H9 (cell line): ENCODE measurements around the gene RINL. TPM values are rescaled to one million over a fixed set of nuclear protein-coding genes. Genes with fewer than 3 reads are reported as not detected.

ENCODE experiments used
- DNase-seq: peaks from one replicate; pipeline ENCODE4 v3.0.0-alpha.2; 2017
- H2AFZ ChIP-seq: one replicate; pipeline ENCODE4 v1.6.1; 2013; ENCODE audit warnings: mild to moderate bottlenecking, low read length, control low read depth, moderate library complexity
- H2AK5ac ChIP-seq: 2 replicates; pipeline ENCODE4 v1.6.1; 2013; ENCODE audit warnings: low read length, control low read depth, mixed read lengths; ENCODE audit not compliant: insufficient read length
- H2BK120ac ChIP-seq: one replicate; pipeline ENCODE4 v1.6.1; 2013; ENCODE audit warnings: low read depth, mild to moderate bottlenecking, low read length, control low read depth, inconsistent platforms; ENCODE audit not compliant: poor library complexity, severe bottlenecking
- H2BK12ac ChIP-seq: 2 replicates; pipeline ENCODE4 v1.6.1; 2013; ENCODE audit warnings: low read length, control low read depth, mixed read lengths, low read depth; ENCODE audit not compliant: insufficient read length
- H2BK15ac ChIP-seq: 2 replicates; pipeline ENCODE4 v1.6.1; 2013; ENCODE audit warnings: low read depth, low read length, control low read depth
- H2BK20ac ChIP-seq: one replicate; pipeline ENCODE4 v1.6.1; 2013; ENCODE audit warnings: low read depth, mild to moderate bottlenecking, low read length, control low read depth, inconsistent platforms; ENCODE audit not compliant: poor library complexity, severe bottlenecking
- H2BK5ac ChIP-seq: 2 replicates; pipeline ENCODE4 v1.6.1; 2013; ENCODE audit warnings: low read length, control low read depth, mixed read lengths; ENCODE audit not compliant: insufficient read length
- H3K14ac ChIP-seq: 2 replicates; pipeline ENCODE4 v1.6.1; 2013; ENCODE audit warnings: low read length, control low read depth; ENCODE audit not compliant: insufficient read depth
- H3K18ac ChIP-seq: 2 replicates; pipeline ENCODE4 v1.6.1; 2013; ENCODE audit warnings: low read depth, mild to moderate bottlenecking, mixed read lengths, low read length, control low read depth; ENCODE audit not compliant: insufficient read length
- H3K23ac ChIP-seq: 2 replicates; pipeline ENCODE4 v1.6.1; 2013; ENCODE audit warnings: low read length, control low read depth, mixed read lengths, low read depth; ENCODE audit not compliant: insufficient read length
- H3K23me2 ChIP-seq: 2 replicates; pipeline ENCODE4 v1.6.1; 2013; ENCODE audit warnings: low read depth, mild to moderate bottlenecking, mixed read lengths, low read length, control low read depth; ENCODE audit not compliant: insufficient read length, poor library complexity, severe bottlenecking
- H3K27ac ChIP-seq: 2 replicates; pipeline ENCODE4 v1.5.1; 2013; ENCODE audit warnings: low read length, control low read depth, mixed read lengths, low read depth; ENCODE audit not compliant: insufficient read length
- H3K27me3 ChIP-seq: 2 replicates; pipeline ENCODE4 v1.6.1; 2013; ENCODE audit warnings: low read length, control low read depth, inconsistent platforms; ENCODE audit not compliant: insufficient read depth
- H3K4ac ChIP-seq: 2 replicates; pipeline ENCODE4 v1.6.1; 2013; ENCODE audit warnings: low read depth, mild to moderate bottlenecking, control low read depth, inconsistent platforms, low read length, moderate library complexity
- H3K4me1 ChIP-seq: 2 replicates; pipeline ENCODE4 v1.6.1; 2013; ENCODE audit warnings: low read length, control low read depth, inconsistent platforms; ENCODE audit not compliant: insufficient read depth
- H3K4me2 ChIP-seq: 2 replicates; pipeline ENCODE4 v1.6.1; 2013; ENCODE audit warnings: low read length, control low read depth, mixed read lengths; ENCODE audit not compliant: insufficient read length, insufficient read depth
- H3K56ac ChIP-seq: 2 replicates; pipeline ENCODE4 v1.6.1; 2013; ENCODE audit warnings: low read depth, mild to moderate bottlenecking, mixed read lengths, low read length, control low read depth; ENCODE audit not compliant: insufficient read length
- H3K79me1 ChIP-seq: 2 replicates; pipeline ENCODE4 v1.6.1; 2013; ENCODE audit warnings: low read depth, mild to moderate bottlenecking, moderate library complexity, low read length, control low read depth, inconsistent platforms; ENCODE audit not compliant: insufficient read depth, poor library complexity, severe bottlenecking
- H3K79me2 ChIP-seq: 2 replicates; pipeline ENCODE4 v1.6.1; 2013; ENCODE audit warnings: low read length, control low read depth, inconsistent platforms; ENCODE audit not compliant: insufficient read depth
- H3K9ac ChIP-seq: 2 replicates; pipeline ENCODE4 v1.6.1; 2013; ENCODE audit warnings: low read length, control low read depth, mixed read lengths; ENCODE audit not compliant: insufficient read length; ENCODE audit errors: extremely low read depth
- H3K9me3 ChIP-seq: one replicate; pipeline ENCODE4 v1.6.1; 2013; ENCODE audit warnings: low read depth, low read length, inconsistent platforms; ENCODE audit not compliant: control insufficient read depth
- H3T11ph ChIP-seq: one replicate; pipeline ENCODE4 v1.6.1; 2013; ENCODE audit warnings: mild to moderate bottlenecking, low read length, control low read depth, inconsistent platforms
- H4K20me1 ChIP-seq: one replicate; pipeline ENCODE4 v1.6.1; 2013; ENCODE audit not compliant: control insufficient read depth, insufficient read length, insufficient read depth
- H4K5ac ChIP-seq: 2 replicates; pipeline ENCODE4 v1.6.1; 2013; ENCODE audit warnings: low read depth, mild to moderate bottlenecking, mixed read lengths, low read length, control low read depth; ENCODE audit not compliant: insufficient read length
- H4K8ac ChIP-seq: replicated peaks from 2 replicates; pipeline ENCODE4 v1.6.1; 2013; ENCODE audit warnings: low read length, control low read depth, mixed read lengths, low read depth; ENCODE audit not compliant: insufficient read length
- H4K91ac ChIP-seq: 2 replicates; pipeline ENCODE4 v1.6.1; 2013; ENCODE audit warnings: low read depth, mild to moderate bottlenecking, moderate library complexity, mixed read lengths, low read length, control low read depth; ENCODE audit not compliant: insufficient read length
- H3K27ac Mint-ChIP-seq, 3 experiments: 2 replicates in 2 of 3; 3 replicates in 1 of 3; pipeline ENCODE4 v1.8.0; 2020 to 2021; ENCODE audit warnings: mixed read lengths in 3 of 3, mild to moderate bottlenecking in 1 of 3, moderate library complexity in 1 of 3
- H3K27me3 Mint-ChIP-seq: 2 replicates; pipeline ENCODE4 v1.8.0; 2021; ENCODE audit warnings: low read depth, mild to moderate bottlenecking, moderate library complexity, mixed read lengths
- H3K36me3 Mint-ChIP-seq, 3 experiments: 2 replicates in 2 of 3; 3 replicates in 1 of 3; pipeline ENCODE4 v1.8.0; 2020 to 2021; ENCODE audit warnings: low read depth in 3 of 3, mixed read lengths in 3 of 3; ENCODE audit not compliant: insufficient read depth in 1 of 3
- H3K4me1 Mint-ChIP-seq, 2 experiments: 2 replicates each; pipeline ENCODE4 v1.8.0; 2020; ENCODE audit warnings: mixed read lengths in 2 of 2
- H3K4me3 Mint-ChIP-seq, 2 experiments: 2 replicates in 1 of 2; 3 replicates in 1 of 2; pipeline ENCODE4 v1.8.0; 2020 to 2021; ENCODE audit warnings: mild to moderate bottlenecking in 2 of 2, mixed read lengths in 2 of 2, moderate library complexity in 1 of 2
- H3K9me3 Mint-ChIP-seq, 2 experiments: 2 replicates in 1 of 2; 3 replicates in 1 of 2; pipeline ENCODE4 v1.8.0; 2020; ENCODE audit warnings: mild to moderate bottlenecking in 2 of 2, mixed read lengths in 2 of 2, moderate library complexity in 1 of 2
- CTCF ChIP-seq: fragments of 200-600 bp; sonication (generic); conservative IDR thresholded peaks from 3 replicates; pipeline ENCODE4 v1.8.0; 2021; ENCODE audit warnings: antibody characterized with exemption, mild to moderate bottlenecking
- WGBS: extraction: QIAGEN DNeasy Blood & Tissue Kit; methylation state at CpG from one replicate; pipeline ENCODE4 v1.1.7; 2013; ENCODE audit warnings: missing lambda C conversion rate, low lambda C conversion rate, mixed read lengths; ENCODE audit not compliant: insufficient read length; ENCODE audit errors: extremely low coverage; 5-methylcytosine and 5-hydroxymethylcytosine counted together
- total RNA-seq: library from RNA; stranded (reverse); gene quantifications from 2 replicates; pipeline ENCODE4 v1.2.1, GENCODE V29; 2021

RINL gene
- total RNA-seq, 1 experiment from 2014 or later: 6.4 TPM

GRCh38 chr19:38899447-38900201 lies 21.5 kb upstream of the RINL start, which contains the start of the genes NFKBIB and SIRT2:
NFKBIB (plus strand) TSS chr19:38899969; CDS start chr19:38900033, 64 bp downstream.
SIRT2 (minus strand) TSS chr19:38899618; CDS start chr19:38899521, 97 bp downstream.
- Histone ChIP-seq H2AK5ac (no peak within 1 kb of the TSS), H3T11ph (no peak within 1 kb of the TSS), H3K9ac (peak within 1 kb of the TSS; percentile 74), H3K56ac (no peak within 1 kb of the TSS), H2BK15ac (no peak within 1 kb of the TSS), H4K8ac (no peak within 1 kb of the TSS), H2BK12ac (no peak within 1 kb of the TSS), H3K4ac (no peak within 1 kb of the TSS), H3K27me3 (no peaks in the 10 kb centered on the region), H2BK5ac (no peak within 1 kb of the TSS), H3K14ac (peak within 1 kb of the TSS; percentile 95), H3K27ac (no peak within 1 kb of the TSS), H2BK120ac (no peak within 1 kb of the TSS), H2AFZ (no peak within 1 kb of the TSS), H3K4me2 (peak within 1 kb of the TSS; percentile 76), H3K23me2 (no peaks in the 10 kb centered on the region), H4K20me1 (no peaks in the 10 kb centered on the region), H3K18ac (peak within 1 kb of the TSS; percentile 92), H4K91ac (no peak within 1 kb of the TSS), H3K4me1 (peaks cover 2% of the 10 kb centered on the region; the same call in 1 of the 2 replicates), H3K79me1 (no peaks in the 10 kb centered on the region), H3K9me3 (no peaks in the 10 kb centered on the region), H4K5ac (no peak within 1 kb of the TSS), H3K79me2 (no peaks in the 10 kb centered on the region), H2BK20ac (no peak within 1 kb of the TSS), H3K23ac (no peak within 1 kb of the TSS)
- peak within 1 kb of the TSS; percentile 17 to 97 (median 88) for H3K27ac Mint-ChIP-seq
- H3K27me3 Mint-ChIP-seq: peaks cover 15% of the 10 kb centered on the region
- H3K9me3 Mint-ChIP-seq: peaks cover 0 to 3% of the 10 kb centered on the region in 2 experiments; a peak in 1 of 5 replicates
- H3K4me1 Mint-ChIP-seq: peaks cover 15 to 18% of the 10 kb centered on the region in 2 experiments
- no peak for TF ChIP-seq CTCF
- H3K36me3 Mint-ChIP-seq: peaks cover 2 to 10% (median 7%) of the 10 kb centered on the region in 3 experiments; a peak in 5 of 7 replicates
- H3K4me3 Mint-ChIP-seq: peak within 1 kb of the TSS; percentile 81 to 86
- WGBS: no CpG with 5 or more reads among the region's 64 CpGs
- DNase-seq: peak; percentile 100
